Mesendoderm (in vitro differentiated cells): Measurements from ENCODE around the gene CCL3. TPM values are rescaled to one million over a fixed set of nuclear protein-coding genes. Genes with fewer than 3 reads are reported as not detected.

Experiments
- DNase-seq: peaks from one replicate; pipeline ENCODE4 v3.0.0; 2013
- H2AK5ac ChIP-seq: 2 replicates; pipeline ENCODE4 v1.6.1; 2013; ENCODE audit warnings: low read length, inconsistent platforms
- H2BK120ac ChIP-seq: 2 replicates; pipeline ENCODE4 v1.6.1; 2013; ENCODE audit warnings: low read depth, mild to moderate bottlenecking, low read length, moderate library complexity, mixed read lengths
- H2BK15ac ChIP-seq: replicated peaks from 2 replicates; pipeline ENCODE4 v1.6.1; 2013; ENCODE audit warnings: low read depth, mild to moderate bottlenecking, moderate library complexity
- H2BK5ac ChIP-seq: 2 replicates; pipeline ENCODE4 v1.6.1; 2013; ENCODE audit warnings: low read length, inconsistent platforms
- H3K18ac ChIP-seq: 2 replicates; pipeline ENCODE4 v1.6.1; 2013; ENCODE audit warnings: mild to moderate bottlenecking, low read length, mixed read lengths
- H3K23ac ChIP-seq: one replicate; pipeline ENCODE4 v1.6.1; 2013; ENCODE audit warnings: low read length
- H3K27ac ChIP-seq: 2 replicates; pipeline ENCODE4 v1.5.1; 2013; ENCODE audit warnings: low read depth, mild to moderate bottlenecking, inconsistent platforms, low read length, moderate library complexity
- H3K27me3 ChIP-seq: 2 replicates; pipeline ENCODE4 v1.6.1; 2013; ENCODE audit warnings: low read length, control low read depth, mild to moderate bottlenecking, inconsistent platforms; ENCODE audit not compliant: insufficient read depth, poor library complexity
- H3K36me3 ChIP-seq: 2 replicates; pipeline ENCODE4 v1.6.1; 2013; ENCODE audit warnings: low read length, inconsistent platforms; ENCODE audit not compliant: control insufficient read depth, insufficient read depth
- H3K4ac ChIP-seq: one replicate; pipeline ENCODE4 v1.6.1; 2013; ENCODE audit warnings: low read depth, mild to moderate bottlenecking, low read length, moderate library complexity
- H3K4me1 ChIP-seq: 2 replicates; pipeline ENCODE4 v1.6.1; 2013; ENCODE audit warnings: low read depth, low read length, inconsistent platforms; ENCODE audit not compliant: control insufficient read depth
- H3K4me2 ChIP-seq: 2 replicates; pipeline ENCODE4 v1.6.1; 2013; ENCODE audit warnings: low read length
- H3K4me3 ChIP-seq: 2 replicates; pipeline ENCODE4 v1.5.1; 2013; ENCODE audit warnings: mild to moderate bottlenecking, low read length
- H3K56ac ChIP-seq: one replicate; pipeline ENCODE4 v1.6.1; 2013; ENCODE audit warnings: low read length
- H3K79me1 ChIP-seq: 2 replicates; pipeline ENCODE4 v1.6.1; 2013; ENCODE audit warnings: low read length, inconsistent platforms
- H3K79me2 ChIP-seq: 2 replicates; pipeline ENCODE4 v1.6.1; 2013; ENCODE audit warnings: mild to moderate bottlenecking, low read length; ENCODE audit not compliant: control insufficient read depth, insufficient read depth
- H3K9ac ChIP-seq: 2 replicates; pipeline ENCODE4 v1.6.1; 2013; ENCODE audit warnings: low read length, inconsistent platforms
- H4K5ac ChIP-seq: one replicate; pipeline ENCODE4 v1.6.1; 2013; ENCODE audit warnings: low read length
- H4K8ac ChIP-seq: one replicate; pipeline ENCODE4 v1.6.1; 2013; ENCODE audit warnings: low read depth, mild to moderate bottlenecking, control low read depth, low read length, moderate library complexity
- WGBS: extraction: QIAGEN DNeasy Blood & Tissue Kit; methylation state at CpG from one replicate; pipeline ENCODE4 v1.1.7; 2013; ENCODE audit warnings: low lambda C conversion rate, missing lambda C conversion rate; ENCODE audit not compliant: insufficient coverage; ENCODE audit errors: extremely low coverage; 5-methylcytosine and 5-hydroxymethylcytosine counted together
- polyA plus RNA-seq, 2 experiments: library from polyadenylated mRNA; stranded (reverse); fragments of 200-250 nt; gene quantifications; one replicate each; pipeline ENCODE4 v1.2.3, GENCODE V29; 2013

The CCL3 gene
- polyA plus RNA-seq (2013, experiment 1 of 2), result not detected
- not detected for polyA plus RNA-seq (2013, experiment 2 of 2)

- no peak within 1 kb of the TSS for H3K18ac ChIP-seq
- no CpG with 5 or more reads among the region's 9 CpGs for WGBS
Observed at GRCh38 chr17:36089888-36090836, at the start of gene CCL3. Gene CCL3, minus strand, starts transcription at chr17:36090143. Its CDS starts 85 bp downstream, at chr17:36090058.

GRCh38 chr17:36136439-36136838 is 46.5 kb upstream of the CCL3 start:
- Histone ChIP-seq H3K18ac (no peak overlapping the region), H3K23ac (no peak overlapping the region), H2AK5ac (no peak overlapping the region), H2BK5ac (no peak overlapping the region), H3K79me2 (no peaks in the 10 kb centered on the region), H3K27ac (no peak overlapping the region), H3K4me3 (no peak overlapping the region), H3K4me2 (no peak overlapping the region), H4K8ac (no peak overlapping the region), H4K5ac (no peak overlapping the region), H2BK15ac (no peak overlapping the region), H3K4me1 (no peaks in the 10 kb centered on the region), H3K4ac (no peak overlapping the region), H3K27me3 (no peaks in the 10 kb centered on the region), H3K56ac (no peak overlapping the region), H3K36me3 (no peaks in the 10 kb centered on the region), H3K79me1 (no peaks in the 10 kb centered on the region), H2BK120ac (no peak overlapping the region), H3K9ac (no peak overlapping the region)
- DNase-seq, result no peak
- no CpG with 5 or more reads among the region's 1 CpG for WGBS

More at GRCh38 chr17:36089888-36090836, at the start of gene CCL3:
- no peaks in the 10 kb centered on the region for H3K27me3 ChIP-seq
- no peak within 1 kb of the TSS for H4K5ac ChIP-seq
- no peak within 1 kb of the TSS for H2BK15ac ChIP-seq
- no peak within 1 kb of the TSS for H2BK5ac ChIP-seq
- no peaks in the 10 kb centered on the region for H3K36me3 ChIP-seq
- no peaks in the 10 kb centered on the region for H3K79me2 ChIP-seq
- H3K27ac ChIP-seq, result no peak within 1 kb of the TSS
- no peak within 1 kb of the TSS for H3K56ac ChIP-seq
- H3K23ac ChIP-seq, result no peak within 1 kb of the TSS
- no peak within 1 kb of the TSS for H3K4me3 ChIP-seq
- H3K4me1 ChIP-seq, result no peaks in the 10 kb centered on the region
- no peak within 1 kb of the TSS for H2AK5ac ChIP-seq
- no peak within 1 kb of the TSS for H4K8ac ChIP-seq
- no peak within 1 kb of the TSS for H3K4me2 ChIP-seq
- no peak within 1 kb of the TSS for H3K4ac ChIP-seq
- H3K9ac ChIP-seq, result no peak within 1 kb of the TSS
- DNase-seq, result no peak
- no peaks in the 10 kb centered on the region for H3K79me1 ChIP-seq
- H2BK120ac ChIP-seq, result no peak within 1 kb of the TSS

- Histone ChIP-seq H3K36me3 (no peaks in the 10 kb centered on the region), H3K27ac (no peak overlapping the region)
- no CpG with 5 or more reads among the region's 1 CpG for WGBS
Observed at GRCh38 chr17:36136036-36136435, 46.1 kb upstream of the CCL3 start.

GRCh38 chr17:36135465-36135864 is 45.5 kb upstream of the CCL3 start:
- whole genome bisulfite sequencing, result no CpG with 5 or more reads among the region's 4 CpGs
- DNase-seq, result no peak
- Histone ChIP-seq H3K4ac (no peak overlapping the region), H3K79me1 (no peaks in the 10 kb centered on the region), H3K4me3 (no peak overlapping the region), H3K18ac (no peak overlapping the region), H3K23ac (no peak overlapping the region), H2AK5ac (no peak overlapping the region), H4K8ac (no peak overlapping the region), H2BK120ac (no peak overlapping the region), H3K56ac (no peak overlapping the region), H4K5ac (no peak overlapping the region), H3K4me2 (no peak overlapping the region), H3K9ac (no peak overlapping the region), H3K36me3 (no peaks in the 10 kb centered on the region), H3K4me1 (no peaks in the 10 kb centered on the region), H2BK5ac (no peak overlapping the region), H2BK15ac (no peak overlapping the region), H3K27me3 (no peaks in the 10 kb centered on the region), H3K79me2 (no peaks in the 10 kb centered on the region), H3K27ac (no peak overlapping the region)

More at GRCh38 chr17:36136036-36136435, 46.1 kb upstream of the CCL3 start:
- no peak overlapping the region for H2BK5ac ChIP-seq
- no peak overlapping the region for H2BK15ac ChIP-seq
- H3K9ac ChIP-seq, result no peak overlapping the region
- no peak overlapping the region for H3K56ac ChIP-seq
- H3K27me3 ChIP-seq, result no peaks in the 10 kb centered on the region
- H4K8ac ChIP-seq, result no peak overlapping the region
- no peak overlapping the region for H3K4me2 ChIP-seq
- no peak overlapping the region for H2AK5ac ChIP-seq
- no peaks in the 10 kb centered on the region for H3K79me2 ChIP-seq
- H4K5ac ChIP-seq, result no peak overlapping the region
- H3K4ac ChIP-seq, result no peak overlapping the region
- no peak overlapping the region for H2BK120ac ChIP-seq
- H3K4me3 ChIP-seq, result no peak overlapping the region
- no peak overlapping the region for H3K23ac ChIP-seq
- H3K79me1 ChIP-seq, result no peaks in the 10 kb centered on the region
- no peak overlapping the region for H3K18ac ChIP-seq
- H3K4me1 ChIP-seq, result no peaks in the 10 kb centered on the region
- DNase-seq, result no peak

- Histone ChIP-seq H3K27me3 (no peaks in the 10 kb centered on the region), H2BK120ac (no peak overlapping the region), H4K5ac (no peak overlapping the region), H3K18ac (no peak overlapping the region), H3K9ac (no peak overlapping the region), H3K79me1 (no peaks in the 10 kb centered on the region), H2AK5ac (no peak overlapping the region), H3K4me2 (no peak overlapping the region), H3K4me1 (no peaks in the 10 kb centered on the region), H2BK5ac (no peak overlapping the region), H3K4me3 (no peak overlapping the region), H3K23ac (no peak overlapping the region), H3K79me2 (no peaks in the 10 kb centered on the region), H3K27ac (no peak overlapping the region), H3K56ac (no peak overlapping the region), H2BK15ac (no peak overlapping the region), H3K36me3 (no peaks in the 10 kb centered on the region), H4K8ac (no peak overlapping the region), H3K4ac (no peak overlapping the region)
- no peak for DNase-seq
- WGBS, result no CpG with 5 or more reads among the region's 4 CpGs
Observed at GRCh38 chr17:36133602-36134236, 43.8 kb upstream of the CCL3 start.
